22Rv1 (cell line): Measurements from ENCODE around the gene ACACB.

Source experiments
- ZFX ChIP-seq: fragments of 450-650 bp; IDR thresholded peaks from 2 replicates; pipeline ENCODE4 v1.6.1; 2017; ENCODE audit warnings: antibody characterized with exemption, borderline replicate concordance
- TF ChIP-seq, protein P1 (sequence below): fragments of 450-650 bp; IDR thresholded peaks from 2 replicates; pipeline ENCODE4 v1.5.1; 2017; ENCODE audit warnings: mild to moderate bottlenecking

DNA sequence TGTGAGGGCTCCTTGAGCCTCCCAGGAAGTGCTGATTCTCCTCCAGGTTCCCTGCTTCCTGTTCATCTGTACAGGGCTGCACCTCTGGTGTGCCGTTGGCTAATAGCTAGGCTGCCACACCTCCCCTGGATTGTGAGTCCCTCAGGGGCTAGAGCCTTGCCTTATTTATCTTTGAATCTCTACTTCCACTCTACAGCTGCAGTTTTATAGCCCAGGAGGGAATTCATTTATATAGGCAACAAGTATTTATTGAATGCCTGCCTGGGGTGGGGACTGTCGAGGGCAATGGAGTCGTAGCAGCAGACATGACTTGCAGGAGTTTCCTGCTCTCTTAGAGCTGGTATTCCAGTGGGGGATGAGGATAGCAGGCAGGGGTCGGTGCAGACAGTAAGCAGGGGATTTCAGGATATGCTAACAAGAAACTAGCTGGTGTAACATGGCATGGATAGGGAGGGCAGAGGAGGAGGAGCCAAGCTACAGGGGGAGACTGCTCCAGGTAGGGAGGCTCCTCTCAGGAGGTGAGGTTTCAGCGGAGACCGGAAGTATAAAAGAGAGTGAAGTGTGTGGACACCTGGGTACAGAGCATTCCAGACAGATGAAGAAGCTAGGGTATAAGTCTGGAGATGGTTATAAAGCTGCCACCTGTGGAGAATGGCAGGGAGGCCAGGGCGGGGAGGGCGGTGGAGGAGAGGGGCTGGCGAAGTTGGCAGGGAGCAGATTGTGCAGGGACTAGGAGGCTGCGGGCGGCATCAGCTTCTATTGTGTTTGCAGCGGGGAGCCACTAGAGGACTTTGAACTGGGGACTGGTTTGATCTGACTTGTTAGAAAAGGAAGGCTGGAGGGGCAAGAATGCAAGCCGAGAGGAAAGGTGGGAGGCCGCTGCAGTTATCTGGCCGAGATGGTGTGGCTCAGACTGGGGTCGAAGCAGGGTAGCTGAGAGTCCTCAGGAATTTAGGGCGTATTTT is 46.8 kb upstream of the ACACB start:
- TF ChIP-seq, protein P1, sequence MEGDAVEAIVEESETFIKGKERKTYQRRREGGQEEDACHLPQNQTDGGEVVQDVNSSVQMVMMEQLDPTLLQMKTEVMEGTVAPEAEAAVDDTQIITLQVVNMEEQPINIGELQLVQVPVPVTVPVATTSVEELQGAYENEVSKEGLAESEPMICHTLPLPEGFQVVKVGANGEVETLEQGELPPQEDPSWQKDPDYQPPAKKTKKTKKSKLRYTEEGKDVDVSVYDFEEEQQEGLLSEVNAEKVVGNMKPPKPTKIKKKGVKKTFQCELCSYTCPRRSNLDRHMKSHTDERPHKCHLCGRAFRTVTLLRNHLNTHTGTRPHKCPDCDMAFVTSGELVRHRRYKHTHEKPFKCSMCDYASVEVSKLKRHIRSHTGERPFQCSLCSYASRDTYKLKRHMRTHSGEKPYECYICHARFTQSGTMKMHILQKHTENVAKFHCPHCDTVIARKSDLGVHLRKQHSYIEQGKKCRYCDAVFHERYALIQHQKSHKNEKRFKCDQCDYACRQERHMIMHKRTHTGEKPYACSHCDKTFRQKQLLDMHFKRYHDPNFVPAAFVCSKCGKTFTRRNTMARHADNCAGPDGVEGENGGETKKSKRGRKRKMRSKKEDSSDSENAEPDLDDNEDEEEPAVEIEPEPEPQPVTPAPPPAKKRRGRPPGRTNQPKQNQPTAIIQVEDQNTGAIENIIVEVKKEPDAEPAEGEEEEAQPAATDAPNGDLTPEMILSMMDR, result no peak
- no peak for TF ChIP-seq ZFX
